Endothelial cell of umbilical vein (primary cell): ENCODE data around the gene CWC27. TPM values are rescaled to one million over a fixed set of nuclear protein-coding genes. Genes with fewer than 3 reads are reported as not detected.

Experiments used
- BruUV-seq: library from RNA; stranded (reverse); fragments of 400-500 nt; replicated peaks from 2 replicates; lab custom pipeline; 2021; lab: Mats Ljungman, UMichigan
- CTCF ChIA-PET: fragments of 300-600, 350-600 bp; sonication (Branson Sonifier 250); formaldehyde crosslinking; loops from one replicate; lab custom pipeline; 2021; ENCODE audit warnings: antibody characterized with exemption, inconsistent platforms; lab: Charles Lee
- POLR2A ChIA-PET: fragments of 300-600, 350-600 bp; sonication (Branson Sonifier 250); formaldehyde crosslinking; loops from one replicate; lab custom pipeline; 2021; ENCODE audit warnings: antibody characterized with exemption, inconsistent platforms; lab: Charles Lee
- DNase-seq: peaks from one replicate; pipeline ENCODE4 v3.0.0-alpha.2; 2011; ENCODE audit warnings: low read depth, low spot score
- FAIRE-seq: peaks from 2 replicates; lab custom pipeline; 2011; peaks lifted over from hg19 to GRCh38; lab: Jason Lieb, UNC
- H2AFZ ChIP-seq: 2 replicates; pipeline ENCODE4 v1.6.0; 2012; ENCODE audit warnings: low read depth, low read length, control low read depth, inconsistent platforms
- H3K27ac ChIP-seq: 2 replicates; pipeline ENCODE4 v1.5.1; 2011; ENCODE audit warnings: low read depth, mild to moderate bottlenecking, control low read depth, low read length, moderate library complexity; ENCODE audit not compliant: insufficient read depth
- H3K27me3 ChIP-seq, 2 experiments: 2 replicates each; pipeline versions ENCODE4 v1.6.0 to v1.6.1; 2011; ENCODE audit warnings: low read length in 2 of 2, mixed read lengths in 1 of 2; ENCODE audit not compliant: control insufficient read depth in 2 of 2, insufficient read depth in 2 of 2
- H3K36me3 ChIP-seq, 2 experiments: 2 replicates in 1 of 2; 3 replicates in 1 of 2; pipeline ENCODE4 v1.5.1; 2011; ENCODE audit warnings: low read length in 2 of 2, mild to moderate bottlenecking in 1 of 2, moderate library complexity in 1 of 2; ENCODE audit not compliant: control insufficient read depth in 2 of 2, insufficient read depth in 2 of 2; ENCODE audit errors: extremely low read depth in 1 of 2
- H3K4me1 ChIP-seq: 3 replicates; pipeline ENCODE4 v1.5.1; 2011; ENCODE audit warnings: mild to moderate bottlenecking, low read length; ENCODE audit not compliant: control insufficient read depth, insufficient read depth; ENCODE audit errors: extremely low read depth
- H3K4me2 ChIP-seq: 2 replicates; pipeline ENCODE4 v1.6.1; 2011; ENCODE audit warnings: low read length, control low read depth, mixed read lengths; ENCODE audit not compliant: insufficient read depth
- H3K4me3 ChIP-seq, 3 experiments: fragments of 200-600 bp in 1 of 3; sonication (generic), shearing (Covaris generic) in 1 of 3; replicated peaks in 1 of 3; 2 replicates each; pipeline ENCODE4 v1.5.1; 2011 to 2016; ENCODE audit warnings: control low read depth in 3 of 3, low read length in 3 of 3, mild to moderate bottlenecking in 2 of 3, inconsistent platforms in 1 of 3, low read depth in 1 of 3, moderate library complexity in 1 of 3; ENCODE audit not compliant: insufficient read depth in 1 of 3
- H3K79me2 ChIP-seq: 2 replicates; pipeline ENCODE4 v1.6.0; 2012; ENCODE audit warnings: low read length, inconsistent platforms; ENCODE audit not compliant: control insufficient read depth, insufficient read depth
- H3K9ac ChIP-seq: replicated peaks from 2 replicates; pipeline ENCODE3; 2011; ENCODE audit warnings: low read length, control low read depth; ENCODE audit not compliant: insufficient read depth; ENCODE audit errors: extremely low read depth
- H3K9me1 ChIP-seq: replicated peaks from 3 replicates; pipeline ENCODE4 v1.6.0; 2011; ENCODE audit warnings: mild to moderate bottlenecking, low read length; ENCODE audit not compliant: control insufficient read depth, insufficient read depth; ENCODE audit errors: extremely low read depth
- H3K9me3 ChIP-seq: replicated peaks from 2 replicates; pipeline ENCODE4 v1.5.1; 2012; ENCODE audit warnings: low read length, inconsistent platforms; ENCODE audit not compliant: control insufficient read depth, insufficient read depth
- H4K20me1 ChIP-seq: replicated peaks from 2 replicates; pipeline ENCODE3; 2011; ENCODE audit warnings: mild to moderate bottlenecking, low read length; ENCODE audit not compliant: control insufficient read depth, insufficient read depth; ENCODE audit errors: extremely low read depth
- EZH2 ChIP-seq: IDR thresholded peaks from 2 replicates; pipeline ENCODE4 v1.6.1; 2012; ENCODE audit warnings: borderline replicate concordance, low read depth, mild to moderate bottlenecking, moderate library complexity, low read length, inconsistent platforms; ENCODE audit not compliant: severe bottlenecking
- FOS ChIP-seq: IDR thresholded peaks from 2 replicates; pipeline ENCODE4 v1.6.1; 2011; ENCODE audit warnings: mild to moderate bottlenecking, low read length, moderate library complexity, borderline replicate concordance; ENCODE audit not compliant: insufficient read depth
- GATA2 ChIP-seq: IDR thresholded peaks from 2 replicates; pipeline ENCODE4 v1.7.0; 2011; ENCODE audit warnings: low read depth, mild to moderate bottlenecking, moderate library complexity, mixed read lengths, low read length; ENCODE audit not compliant: insufficient read length, insufficient read depth
- JUN ChIP-seq: IDR thresholded peaks from 2 replicates; pipeline ENCODE4 v1.6.1; 2011; ENCODE audit warnings: borderline replicate concordance, low read depth; ENCODE audit not compliant: insufficient read length, insufficient read depth
- MYC ChIP-seq: IDR thresholded peaks from one replicate; pipeline ENCODE4 v1.6.1; 2011; ENCODE audit warnings: mild to moderate bottlenecking, low read depth, low read length
- POLR2A ChIP-seq: IDR thresholded peaks from 2 replicates; pipeline ENCODE4 v1.6.1; 2012; ENCODE audit warnings: low read depth, mild to moderate bottlenecking, control low read depth, low read length
- POLR2AphosphoS5 ChIP-seq: IDR thresholded peaks from 2 replicates; pipeline ENCODE4 v1.6.1; 2012; ENCODE audit warnings: low read depth, mild to moderate bottlenecking, control low read depth, low read length, moderate library complexity; ENCODE audit not compliant: insufficient read depth
- dilution Hi-C: fragments of 300-500 bp; cut with MboI; formaldehyde crosslinking; loops from one replicate; pipeline ENCODE4 v1.15.0; 2019; ENCODE audit warnings: low sequenced_read_pairs; ENCODE audit not compliant: extremely low pct_ligation_motif_present
- intact Hi-C: fragments of 100-400 bp; cut with micrococcal nuclease; formaldehyde crosslinking; loops from one replicate; pipeline ENCODE4 v1.10.0; 2022
- polyA plus RNA-seq, 4 experiments: library from polyadenylated mRNA; depleted of rRNA in 3 of 4; stranded (reverse) in 3 of 4; unstranded in 1 of 4; fragments of >200 nt; gene quantifications; 2 replicates each; pipeline versions ENCODE4 v1.2.1 to v1.2.3, GENCODE V29; 2011 to 2012; ENCODE audit warnings: missing spikeins in 1 of 4
- total RNA-seq: library from RNA; stranded (reverse); gene quantifications from 2 replicates; pipeline ENCODE4 v1.2.3, GENCODE V29; 2021
- TF ChIP-seq, protein P1 (sequence below): IDR thresholded peaks from 2 replicates; pipeline ENCODE4 v1.6.1; 2011; ENCODE audit not compliant: insufficient read depth, insufficient read length
- TF ChIP-seq, protein P2 (sequence below), 2 donors: IDR thresholded peaks; 1 replicate in 1 of 2; 2 replicates in 1 of 2; pipeline ENCODE4 v1.5.1; 2011; ENCODE audit warnings: low read length in 2 of 2, mild to moderate bottlenecking in 2 of 2, moderate library complexity in 2 of 2, control low read depth in 1 of 2, inconsistent platforms in 1 of 2, low read depth in 1 of 2; ENCODE audit not compliant: insufficient read depth in 1 of 2; ENCODE audit errors: extremely low read depth in 1 of 2

The CWC27 gene
- total and polyA plus RNA-seq, 2 donors (not counting 3 experiments of a cell fraction or from before 2014, with no cell fraction given), result 11.9 to 23.8 TPM

- H3K4me3 ChIP-seq, result no peak overlapping the region
- H3K79me2 ChIP-seq, result no peaks in the 10 kb centered on the region
- TF ChIP-seq, protein P1, sequence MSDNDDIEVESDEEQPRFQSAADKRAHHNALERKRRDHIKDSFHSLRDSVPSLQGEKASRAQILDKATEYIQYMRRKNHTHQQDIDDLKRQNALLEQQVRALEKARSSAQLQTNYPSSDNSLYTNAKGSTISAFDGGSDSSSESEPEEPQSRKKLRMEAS, result no peak
- TF ChIP-seq EZH2 (no peak), POLR2AphosphoS5 (no peak), JUN (no peak), FOS (no peak), MYC (no peak), GATA2 (no peak), POLR2A (no peak)
- TF ChIP-seq, protein P2, sequence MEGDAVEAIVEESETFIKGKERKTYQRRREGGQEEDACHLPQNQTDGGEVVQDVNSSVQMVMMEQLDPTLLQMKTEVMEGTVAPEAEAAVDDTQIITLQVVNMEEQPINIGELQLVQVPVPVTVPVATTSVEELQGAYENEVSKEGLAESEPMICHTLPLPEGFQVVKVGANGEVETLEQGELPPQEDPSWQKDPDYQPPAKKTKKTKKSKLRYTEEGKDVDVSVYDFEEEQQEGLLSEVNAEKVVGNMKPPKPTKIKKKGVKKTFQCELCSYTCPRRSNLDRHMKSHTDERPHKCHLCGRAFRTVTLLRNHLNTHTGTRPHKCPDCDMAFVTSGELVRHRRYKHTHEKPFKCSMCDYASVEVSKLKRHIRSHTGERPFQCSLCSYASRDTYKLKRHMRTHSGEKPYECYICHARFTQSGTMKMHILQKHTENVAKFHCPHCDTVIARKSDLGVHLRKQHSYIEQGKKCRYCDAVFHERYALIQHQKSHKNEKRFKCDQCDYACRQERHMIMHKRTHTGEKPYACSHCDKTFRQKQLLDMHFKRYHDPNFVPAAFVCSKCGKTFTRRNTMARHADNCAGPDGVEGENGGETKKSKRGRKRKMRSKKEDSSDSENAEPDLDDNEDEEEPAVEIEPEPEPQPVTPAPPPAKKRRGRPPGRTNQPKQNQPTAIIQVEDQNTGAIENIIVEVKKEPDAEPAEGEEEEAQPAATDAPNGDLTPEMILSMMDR (IDR thresholded peaks at IDR 0.05; ENCODE audit: extremely low read depth in 1 of 2, insufficient read depth in 1 of 2, low read depth in 1 of 2, low read length in 2 of 2), result no peak
- no peak overlapping the region for H2AFZ ChIP-seq
- no peak for DNase-seq
- FAIRE-seq, result no peak
- BruUV-seq, result no TSS peak
- ChIA-PET CTCF (interaction anchor here (1.1 kb wide), 1 partner anchor 13 kb away, joined by 4 read pairs; no protein-coding TSS in a partner anchor), POLR2A (no interaction called here)
- H3K9me1 ChIP-seq, result no peaks in the 10 kb centered on the region
- intact Hi-C loops, result no loop called here
- no peak overlapping the region for H3K9ac ChIP-seq
- dilution Hi-C loops, result no loop called here
- no peak overlapping the region for H3K4me2 ChIP-seq
- no peak overlapping the region for H3K27ac ChIP-seq
- H3K27me3 ChIP-seq, result no peaks in the 10 kb centered on the region
- H3K4me1 ChIP-seq, result no peaks in the 10 kb centered on the region
- no peaks in the 10 kb centered on the region for H3K9me3 ChIP-seq
- no peaks in the 10 kb centered on the region for H4K20me1 ChIP-seq
- H3K36me3 ChIP-seq, result no peaks in the 10 kb centered on the region
Measured at GRCh38 chr5:64853777-64854176, 85.0 kb downstream of the CWC27 start.
